Fibroblast of skin of left biceps (primary cell): ENCODE results near the gene SLC26A9.
"Not testable (repeated sequence)": the region's sequence is repeated elsewhere in the genome, so short reads cannot be mapped to it uniquely, and the experiment has no call there.

ENCODE experiments used
- DNase-seq, 2 experiments: peaks; one replicate each; pipeline ENCODE4 v3.0.0-alpha.2; 2013; ENCODE audit warnings: low read depth in 2 of 2

The SLC26A9 gene

DNA sequence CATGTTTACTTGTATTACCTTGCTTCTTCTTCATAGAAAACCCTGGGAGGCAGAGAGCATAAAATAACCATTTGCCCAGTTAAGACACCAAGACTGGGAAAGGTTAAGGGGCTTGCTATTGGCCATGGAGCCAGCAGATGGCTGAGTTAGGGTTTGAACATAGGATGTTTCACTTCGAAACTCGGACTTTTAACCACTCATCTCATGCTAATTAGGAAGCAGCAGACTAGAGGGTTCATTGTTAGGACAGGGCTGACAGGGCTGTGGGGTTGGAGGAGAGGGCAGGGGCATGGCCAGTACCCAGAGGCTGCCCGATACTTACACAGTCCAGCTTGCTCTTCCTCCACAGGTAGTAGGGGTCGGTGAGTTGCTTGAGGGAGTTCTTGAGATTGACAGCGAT lies 17.0 kb downstream of the SLC26A9 start:
- DNase-seq, result no peak

DNA sequence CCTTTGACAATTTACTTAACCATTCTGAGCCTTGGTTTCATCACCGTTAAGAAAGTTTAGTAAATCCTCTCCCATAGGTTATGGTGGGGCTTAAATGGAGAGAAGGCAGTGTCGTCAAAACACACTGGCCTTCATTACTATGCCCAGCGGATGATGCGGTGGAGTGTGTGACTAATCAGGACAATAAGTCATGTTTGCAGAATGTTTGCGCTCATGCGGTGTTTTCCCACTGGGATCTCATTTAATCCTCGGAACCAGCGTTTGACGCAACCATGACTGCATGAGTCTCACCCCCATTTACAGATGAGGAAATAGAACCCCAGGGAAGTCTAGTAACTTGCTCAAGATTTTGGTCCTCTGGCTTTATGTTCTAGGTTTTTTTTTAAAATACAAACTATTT lies 17.5 kb downstream of the SLC26A9 start:
- DNase-seq, result peak; percentile 66 to 69

DNA sequence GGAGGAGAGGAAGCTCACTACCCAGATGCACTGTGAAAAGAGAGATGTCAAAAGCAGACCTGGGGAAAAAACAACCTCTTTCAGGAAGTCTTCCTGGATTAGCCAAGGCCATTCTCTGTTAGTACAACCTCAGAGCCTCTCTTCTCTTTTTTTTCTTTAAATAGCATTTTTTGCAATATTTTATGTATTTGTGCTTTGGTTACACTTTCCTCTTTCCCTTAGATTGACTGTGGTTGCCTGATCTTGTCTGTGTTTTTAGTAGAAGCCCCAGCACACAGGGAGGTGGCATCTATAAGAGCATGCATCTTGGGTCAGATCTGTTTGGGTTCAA lies 18.8 kb downstream of the SLC26A9 start:
- DNase-seq, result no peak

DNA sequence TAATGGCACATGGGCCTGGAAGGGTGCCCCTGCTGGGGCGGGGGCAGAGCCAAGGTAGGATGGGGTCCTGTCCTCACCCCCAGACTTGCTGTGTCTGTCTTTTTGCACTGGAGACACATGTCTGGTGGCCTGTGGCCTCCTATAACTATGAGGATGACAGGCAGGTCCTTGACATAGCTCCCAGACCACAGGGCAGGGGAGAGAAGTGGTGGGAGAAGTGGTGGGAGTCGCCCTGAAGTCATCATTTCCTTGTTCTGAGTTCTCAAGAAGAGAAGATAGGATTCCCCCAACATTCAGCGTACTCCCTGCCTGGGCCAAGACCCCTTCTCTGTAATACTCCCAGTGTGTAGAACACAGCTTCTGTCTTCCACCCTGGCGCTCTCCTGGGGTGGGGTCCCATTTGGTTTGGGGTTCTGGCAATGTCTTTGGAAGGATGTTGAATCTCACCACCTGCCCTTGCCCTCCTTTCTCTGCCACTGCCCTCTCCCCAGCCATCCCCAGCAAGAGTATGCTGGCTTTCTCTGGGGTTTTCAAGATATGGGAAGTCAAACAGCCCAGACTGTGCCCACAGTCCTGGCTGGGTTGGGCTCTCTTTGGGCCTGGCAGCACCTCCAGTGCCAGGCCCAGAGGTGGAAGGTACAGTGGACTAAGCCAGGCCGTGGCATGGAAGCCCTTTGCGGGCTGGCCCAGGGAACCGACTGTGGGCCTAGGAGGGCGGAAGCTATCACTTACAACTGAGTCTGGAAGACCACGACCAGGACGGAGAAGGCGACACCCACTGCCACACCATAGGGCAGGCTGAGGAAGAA lies 19.4 kb downstream of the SLC26A9 start:
- no peak for DNase-seq

DNA sequence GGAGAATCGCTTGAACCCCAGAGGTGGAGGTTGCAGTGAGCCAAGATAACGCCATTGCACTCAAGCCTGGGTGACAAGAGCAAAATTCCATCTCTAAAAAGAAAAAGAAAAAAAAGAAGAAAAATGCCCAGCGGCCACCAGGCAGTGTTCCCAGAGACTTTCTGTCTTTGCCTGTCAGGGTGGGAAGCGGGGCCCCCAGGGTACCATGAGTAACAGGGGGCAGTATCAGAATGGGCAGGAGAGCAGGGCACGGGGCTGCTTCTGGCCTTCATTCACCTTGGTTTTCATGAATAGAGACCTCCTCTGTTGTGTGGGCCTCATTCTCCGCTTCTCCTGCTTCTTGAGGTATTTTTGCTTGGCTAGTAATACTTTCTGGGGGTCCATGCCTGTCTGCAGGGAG lies 20.4 kb downstream of the SLC26A9 start:
- DNase-seq, result no peak

DNA sequence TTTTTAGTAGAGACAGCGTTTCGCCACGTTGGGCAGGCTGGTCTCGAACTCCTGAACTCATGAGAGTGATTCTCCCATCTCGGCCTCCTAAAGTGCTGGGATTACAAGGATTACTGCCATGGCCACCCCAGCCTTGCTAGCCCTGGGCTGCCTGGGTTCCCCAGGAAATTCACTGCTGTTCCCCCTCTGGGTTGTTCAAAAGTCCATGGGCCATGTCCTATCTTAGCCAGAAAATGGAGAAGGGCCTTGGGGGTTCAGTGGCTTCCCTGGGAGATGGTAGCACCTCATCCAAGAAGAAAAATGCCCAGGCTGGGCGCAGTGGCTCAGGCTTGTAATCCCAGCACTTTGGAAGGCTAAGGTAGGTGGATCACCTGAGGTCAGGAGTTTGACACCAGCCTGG lies 20.9 kb downstream of the SLC26A9 start:
- no peak for DNase-seq

DNA sequence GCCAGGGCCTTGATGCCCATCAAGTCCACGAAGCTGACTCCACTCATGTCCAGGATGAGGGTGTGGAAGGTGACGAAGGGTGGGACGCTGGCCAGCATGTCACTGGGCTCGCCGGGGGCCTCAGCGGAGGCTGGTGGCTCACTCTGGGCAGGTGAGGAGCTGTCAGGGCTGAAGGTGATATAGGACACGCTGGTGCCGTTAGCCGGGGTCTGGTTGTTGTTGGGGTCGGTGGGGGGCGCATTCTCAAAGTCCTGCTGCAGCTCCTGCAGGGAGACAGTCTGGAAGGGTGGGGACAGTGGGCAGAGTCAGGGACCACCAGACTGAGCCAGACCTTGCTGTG lies 21.7 kb downstream of the SLC26A9 start:
- no peak for DNase-seq

DNA sequence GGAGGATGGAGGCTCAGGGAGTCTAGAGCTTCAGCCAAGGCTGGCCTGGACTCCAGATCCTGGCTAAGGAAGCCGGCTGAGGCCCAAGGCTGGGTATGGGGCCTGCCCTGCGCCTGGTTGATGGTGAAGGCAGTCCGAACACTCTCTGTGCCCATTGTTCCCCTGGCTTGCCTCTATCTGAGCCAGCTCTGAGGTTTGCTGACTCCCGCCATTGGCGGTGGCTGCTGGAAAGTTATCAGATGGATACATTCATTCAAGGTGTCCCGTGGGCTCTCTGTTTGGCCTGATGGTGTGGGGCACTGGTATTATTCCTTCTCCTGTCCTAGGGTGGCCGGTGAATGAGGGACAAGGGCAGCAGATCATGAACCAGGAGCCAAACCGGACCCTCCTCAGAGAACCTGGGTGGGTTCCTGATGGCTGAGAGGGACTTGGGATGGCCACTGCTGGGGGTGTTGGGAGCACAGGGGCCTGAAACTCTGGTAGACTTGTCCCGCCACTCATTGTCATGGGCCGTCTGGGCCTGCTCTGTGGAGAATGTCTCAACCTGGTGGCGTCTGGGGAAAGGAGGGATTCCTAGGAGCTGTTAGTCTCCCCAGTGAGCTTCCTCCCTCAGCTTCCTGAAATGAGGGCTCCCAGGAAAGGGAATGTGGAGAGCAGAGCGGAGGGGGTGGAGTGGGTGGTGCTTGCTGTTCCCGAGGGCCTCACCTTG lies 22.2 kb downstream of the SLC26A9 start:
- DNase-seq, result no peak

DNA sequence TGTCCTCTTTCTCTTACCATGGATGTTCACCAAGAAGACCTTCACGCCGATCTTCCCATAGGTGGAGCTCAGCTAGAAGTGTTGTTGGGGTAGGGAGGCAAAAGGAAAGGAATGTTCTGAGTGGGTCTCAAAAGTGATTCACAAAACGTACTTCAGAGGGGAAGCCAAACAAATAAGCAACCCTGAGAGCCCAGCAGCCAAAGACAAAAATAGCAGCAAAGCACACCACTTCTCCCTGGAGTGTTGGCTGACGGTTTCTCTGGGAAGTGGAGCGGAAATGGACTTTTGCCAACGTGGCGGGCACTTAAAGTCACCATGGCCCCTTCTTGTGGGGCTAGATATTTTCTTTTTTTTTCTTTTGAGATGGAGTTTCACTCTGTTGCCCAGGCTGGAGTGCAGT lies 23.1 kb downstream of the SLC26A9 start:
- no peak for DNase-seq

DNA sequence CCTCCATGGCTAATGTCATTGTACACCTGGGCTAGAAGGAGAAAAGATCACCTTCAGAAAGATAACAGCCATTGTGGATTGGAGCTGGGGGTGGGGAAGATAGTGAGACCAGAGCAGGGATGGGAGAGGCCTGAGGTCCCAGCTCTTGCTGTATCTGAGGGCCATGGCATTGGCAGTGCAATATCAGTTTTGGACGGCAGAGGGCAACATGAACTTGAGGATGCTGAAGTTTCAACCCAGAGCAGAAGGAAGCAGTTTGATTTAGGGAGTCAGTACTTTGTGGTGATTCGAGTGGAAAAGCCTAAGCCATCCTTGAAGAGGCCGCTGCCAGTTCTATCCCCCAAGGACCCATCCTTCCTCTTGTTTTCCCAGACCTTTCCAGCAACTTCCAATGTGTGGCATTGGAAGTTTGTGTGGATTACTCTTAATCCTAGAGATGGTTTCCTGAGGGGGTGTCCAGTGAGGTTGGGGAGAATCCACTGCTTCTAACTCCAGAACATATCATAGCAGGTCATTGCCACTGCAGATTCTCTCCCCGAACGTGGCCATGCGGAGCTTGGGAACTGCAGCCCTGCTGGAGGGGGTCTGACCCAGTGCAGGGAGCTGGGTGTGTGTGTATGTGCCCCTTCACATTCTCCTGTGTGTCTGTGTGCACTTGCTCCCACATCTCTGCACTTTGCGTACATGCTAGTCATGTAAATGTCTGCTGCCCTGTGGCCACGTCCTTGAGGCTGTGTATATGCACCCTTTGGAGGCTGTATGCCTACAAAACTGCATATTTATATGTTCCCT lies 24.1 kb downstream of the SLC26A9 start:
- peak; percentile 52 to 57 for DNase-seq

DNA sequence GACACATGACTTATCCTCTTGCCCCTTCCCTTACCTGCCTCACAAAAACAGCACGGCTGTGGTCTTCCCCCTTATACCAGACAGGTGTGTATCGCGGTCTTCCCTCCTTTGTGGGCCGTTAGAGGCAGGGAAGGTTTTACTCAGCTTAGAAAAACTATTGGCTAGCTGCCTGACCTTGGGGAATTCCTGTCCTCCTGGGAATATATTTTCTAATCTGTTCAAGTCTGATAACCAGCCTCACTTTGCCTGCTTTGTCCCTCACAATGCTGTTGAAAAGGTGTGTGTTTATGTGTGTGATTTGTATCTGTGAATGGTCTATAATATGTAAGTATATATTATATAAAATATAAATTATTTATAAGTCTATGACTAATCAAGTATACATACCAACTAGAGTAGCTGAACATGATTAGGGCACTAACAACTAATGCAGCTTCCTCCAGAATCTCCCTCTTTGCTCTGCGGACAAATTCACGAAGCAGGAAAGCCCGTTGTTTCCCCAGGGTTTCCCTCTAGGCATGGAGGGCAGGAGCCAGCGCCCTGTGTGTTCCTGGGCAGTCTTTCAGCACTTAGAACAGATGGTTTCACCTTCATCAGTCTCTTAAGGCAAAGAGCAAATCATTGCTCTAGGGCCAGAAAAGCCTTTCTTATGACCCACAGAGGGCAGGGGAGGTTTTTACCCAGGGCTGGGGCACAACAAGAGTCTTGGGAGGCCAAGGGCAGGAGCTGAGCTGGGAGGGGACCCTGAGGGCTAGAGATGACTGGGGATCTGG lies 25.6 kb downstream of the SLC26A9 start:
- no peak for DNase-seq

DNA sequence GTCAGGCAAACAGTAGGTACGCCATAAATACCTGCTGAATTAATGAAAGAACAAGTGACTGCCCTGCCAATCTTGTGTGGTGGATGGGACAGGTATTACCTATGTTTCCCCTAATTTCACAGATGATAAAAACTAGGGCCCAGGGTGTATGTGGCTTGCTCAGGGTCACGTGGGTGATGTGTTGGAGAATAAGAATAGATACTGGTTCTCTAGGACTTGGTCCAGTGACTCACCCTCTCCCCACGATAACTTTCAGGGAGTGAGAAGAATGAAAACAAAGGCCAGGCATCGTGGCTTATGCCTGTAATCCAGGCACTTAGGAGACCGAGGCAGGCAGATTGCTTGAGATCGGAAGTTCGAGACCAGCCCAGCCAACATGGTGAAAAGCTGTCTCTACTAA lies 26.7 kb downstream of the SLC26A9 start:
- DNase-seq, result no peak

DNA sequence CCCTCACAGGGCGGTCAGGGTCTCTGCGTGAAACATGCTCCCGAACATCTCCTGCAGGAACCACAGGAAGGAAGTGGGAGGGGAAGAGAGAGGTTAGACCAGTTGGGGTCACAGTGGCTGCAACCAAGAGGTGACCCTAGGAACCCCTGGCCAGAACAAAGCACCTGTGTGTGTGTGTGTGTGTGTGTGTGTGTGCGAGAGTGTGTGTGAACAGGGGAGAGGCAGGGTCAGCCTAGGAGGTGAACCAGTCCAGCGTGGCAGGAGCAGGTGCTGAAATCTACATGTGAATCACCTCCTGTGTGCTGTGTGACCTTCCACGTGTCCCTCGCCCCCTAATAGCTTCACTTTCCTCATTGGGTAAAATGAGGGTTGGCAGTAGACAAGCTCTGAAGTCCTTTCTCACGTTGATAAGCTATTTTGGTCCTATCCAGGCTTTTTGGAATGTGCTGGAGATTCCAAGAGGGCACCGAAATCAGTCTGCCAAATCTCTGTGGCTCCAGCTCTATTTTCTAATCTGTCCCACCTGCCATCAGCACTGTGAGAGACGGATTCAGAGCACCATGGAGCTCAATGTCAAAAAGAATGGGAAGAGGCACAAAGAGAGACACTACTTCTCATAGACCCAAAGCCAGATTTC lies 27.8 kb downstream of the SLC26A9 start:
- no peak for DNase-seq

DNA sequence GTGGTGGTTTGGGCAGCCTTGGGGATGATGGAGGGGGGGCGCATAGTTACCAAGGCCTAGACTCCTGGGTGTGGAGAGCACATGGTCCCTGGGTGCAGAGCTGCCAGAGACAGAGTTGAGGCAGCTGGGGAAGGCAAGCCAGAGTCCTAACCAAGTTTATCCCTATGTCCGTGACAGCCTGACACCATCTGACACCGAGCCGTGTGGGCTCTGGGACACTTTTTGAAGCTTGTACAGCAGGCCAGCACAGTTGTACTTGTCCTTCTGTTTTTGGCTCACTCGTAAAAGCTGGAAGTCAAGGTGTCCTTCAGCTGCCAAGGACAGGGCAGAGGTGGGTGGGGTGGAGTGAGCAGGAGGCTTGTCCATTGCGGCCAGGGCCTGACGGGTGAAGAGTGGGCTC lies 28.5 kb downstream of the SLC26A9 start:
- DNase-seq, result no peak

DNA sequence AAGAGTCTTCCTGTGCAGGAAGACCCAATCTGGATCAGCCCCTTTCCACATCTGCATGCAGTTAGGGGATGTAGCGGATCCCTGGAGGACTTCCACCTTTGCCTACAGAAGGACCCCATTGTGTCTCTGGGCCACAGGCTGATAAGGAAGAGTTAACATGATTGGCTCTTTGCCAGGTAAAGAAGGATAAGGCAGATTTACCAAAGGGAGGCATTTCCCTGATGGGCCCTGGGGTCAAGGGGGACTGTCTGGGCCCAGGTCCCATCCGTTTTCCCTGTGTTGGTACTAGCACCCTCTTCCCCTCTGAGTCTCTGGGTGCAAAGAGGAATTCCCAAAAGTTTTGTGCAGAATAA lies 29.1 kb downstream of the SLC26A9 start:
- no peak for DNase-seq

DNA sequence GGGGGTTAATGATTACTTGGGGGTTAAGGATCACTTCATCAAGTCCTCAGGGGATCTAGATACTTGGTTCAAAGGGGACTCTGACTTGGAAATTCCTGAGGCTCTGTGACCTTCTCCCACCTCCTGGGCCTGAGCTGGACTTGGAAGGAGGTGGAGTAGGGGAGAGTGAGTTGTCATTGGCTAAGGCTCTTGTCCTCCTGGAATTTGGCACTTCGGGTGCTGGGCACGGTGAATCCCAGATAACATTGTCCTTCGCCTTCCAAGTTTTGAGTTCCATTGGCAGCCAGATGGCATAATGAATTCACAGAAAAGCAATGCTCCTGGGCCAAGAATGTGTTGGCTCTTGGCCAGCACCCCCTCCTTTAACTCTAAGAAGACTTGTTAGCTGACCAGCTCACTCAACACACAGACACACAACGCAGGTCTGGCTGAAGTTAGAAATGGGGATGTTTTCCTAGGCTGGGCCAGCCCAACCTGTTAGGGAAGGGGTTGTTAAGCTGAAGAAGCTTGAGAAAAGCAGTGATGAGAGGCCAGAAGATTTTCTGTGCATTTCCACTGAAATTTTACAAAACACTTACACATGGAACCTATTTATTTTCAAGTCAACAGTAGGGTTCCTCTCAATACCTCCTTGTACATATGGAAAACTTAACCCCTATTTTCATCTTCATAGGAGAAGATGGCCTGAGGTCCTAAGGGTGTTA lies 29.7 kb downstream of the SLC26A9 start:
- DNase-seq, result no peak

DNA sequence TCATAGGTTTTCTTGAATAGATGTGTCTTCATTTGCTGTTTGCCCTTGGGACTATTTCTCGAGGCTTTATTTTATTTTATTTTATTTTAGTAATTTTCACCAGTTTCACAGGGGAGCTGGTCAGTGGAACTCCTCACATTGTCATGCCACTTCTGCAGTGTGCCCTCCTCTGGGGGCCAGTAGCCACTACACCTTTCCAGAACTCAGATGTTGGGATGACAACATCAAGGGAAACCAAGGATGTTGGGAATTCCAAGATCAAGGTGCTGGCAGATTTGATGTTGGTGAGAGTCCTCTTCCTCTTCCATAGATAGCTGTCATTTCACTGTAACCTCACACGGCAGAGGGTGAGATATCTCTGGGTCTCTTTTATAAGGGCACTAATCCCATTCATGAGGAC lies 35.5 kb downstream of the SLC26A9 start:
- DNase-seq, result no peak

DNA sequence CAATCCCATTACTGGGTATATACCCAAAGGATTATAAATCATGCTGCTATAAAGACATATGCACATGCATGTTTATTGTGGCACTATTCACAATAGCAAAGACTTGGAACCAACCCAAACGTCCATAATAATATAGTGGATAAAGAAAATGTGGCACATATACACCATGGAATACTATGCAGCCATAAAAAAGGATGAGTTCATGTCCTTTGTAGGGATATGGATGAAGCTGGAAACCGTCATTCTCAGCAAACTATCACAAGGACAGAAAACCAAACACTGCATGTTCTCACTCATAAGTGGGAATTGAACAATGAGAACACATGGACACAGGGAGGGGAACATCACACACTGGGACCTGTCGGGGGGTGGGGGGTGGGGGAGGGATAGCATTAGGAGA lies 38.2 kb downstream of the SLC26A9 start:
- DNase-seq, result not testable (repeated sequence)

DNA sequence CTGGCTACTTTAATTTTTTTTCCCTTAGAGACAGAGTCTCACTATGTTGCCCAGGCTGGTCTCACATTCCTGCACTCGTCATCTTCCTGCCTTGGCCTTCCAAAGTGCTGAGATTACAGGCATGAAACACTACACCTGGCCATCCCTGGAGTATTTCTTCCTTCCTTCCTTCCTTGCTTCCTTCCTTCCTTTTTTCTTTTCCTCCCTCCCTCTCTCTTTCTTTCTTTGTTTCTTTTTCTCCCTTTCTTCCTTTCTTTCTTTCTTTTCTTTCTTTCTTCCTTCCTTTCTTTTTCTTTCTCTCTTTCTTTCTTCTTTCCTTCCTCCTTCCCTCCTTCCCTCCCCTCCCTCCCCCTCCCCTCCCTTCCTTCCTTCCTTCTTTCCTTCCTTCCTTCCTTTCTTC lies 46.9 kb downstream of the SLC26A9 start:
- DNase-seq, result no peak

DNA sequence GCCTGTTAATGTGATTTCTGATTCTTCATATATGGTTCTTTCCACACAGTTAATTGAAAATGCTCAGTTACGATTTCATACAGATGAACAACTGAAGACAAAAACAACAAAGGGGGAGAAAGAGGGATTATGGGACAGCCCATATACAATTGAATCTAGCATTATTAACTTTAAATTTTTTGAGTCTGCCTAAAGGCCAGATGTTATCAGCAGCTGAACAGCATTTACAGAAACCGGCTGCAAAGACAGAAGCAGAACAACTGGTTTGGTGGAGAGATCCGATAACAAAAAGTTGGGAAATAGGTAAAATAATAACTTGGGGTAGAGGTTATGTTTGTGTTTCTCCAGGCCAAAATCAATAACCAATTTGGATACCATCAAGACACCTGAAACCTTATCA lies 49.1 kb downstream of the SLC26A9 start:
- not testable (repeated sequence) for DNase-seq

DNA sequence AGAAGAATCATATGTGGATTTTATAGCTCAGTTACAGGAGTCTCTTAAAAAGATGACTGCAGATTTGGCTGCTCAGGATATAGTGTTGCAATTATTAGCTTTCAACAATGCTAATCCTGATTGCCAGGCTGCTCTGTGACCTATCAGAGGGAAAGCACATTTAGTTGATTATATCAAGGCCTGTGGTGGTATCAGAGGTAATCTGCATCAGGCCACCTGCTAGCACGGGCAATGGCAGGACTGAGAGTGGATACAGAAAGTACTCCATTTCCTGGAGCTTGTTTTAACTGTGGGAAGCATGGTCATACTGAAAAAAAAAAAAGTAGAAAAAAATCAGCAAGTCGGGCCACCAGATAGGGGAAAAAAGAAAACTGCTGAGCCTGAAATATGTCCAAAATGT lies 51.1 kb downstream of the SLC26A9 start:
- not testable (repeated sequence) for DNase-seq
